HG02763 (cell line): ENCODE results near the gene CRY2.

Experiments used
- ATAC-seq: cut with Tn5 transposase; IDR thresholded peaks from one replicate; pipeline ENCODE4 v1.9.1; 2021; ENCODE audit warnings: mild to moderate bottlenecking, moderate library complexity; ENCODE audit not compliant: unreplicated experiment

Gene CRY2

GRCh38 chr11:45917286-45917622, 70.0 kb downstream of the CRY2 start:
- ATAC-seq = peak; percentile 1

- peak; percentile 87 for ATAC-seq
Measured at GRCh38 chr11:45917623-45918330, 70.5 kb downstream of the CRY2 start, which contains the start of gene PEX16. PEX16 (minus strand) TSS chr11:45917877; CDS start chr11:45917811, 66 bp downstream.

- peak; percentile 38 for ATAC-seq
Measured at GRCh38 chr11:45918331-45918941, 71.2 kb downstream of the CRY2 start.

GRCh38 chr11:45918962-45919675, 71.8 kb downstream of the CRY2 start:
- no peak for ATAC-seq

- no peak for ATAC-seq
Measured at GRCh38 chr11:45919806-45920530, 72.7 kb downstream of the CRY2 start.

- no peak for ATAC-seq
Measured at GRCh38 chr11:45920531-45921477, 73.5 kb downstream of the CRY2 start.

- no peak for ATAC-seq
Measured at GRCh38 chr11:45921561-45922424, 74.5 kb downstream of the CRY2 start.

- ATAC-seq = no peak
Measured at GRCh38 chr11:45922425-45923082, 75.3 kb downstream of the CRY2 start, which contains the start of gene LARGE2. LARGE2 (plus strand) TSS chr11:45922656; CDS start chr11:45922883, 227 bp downstream.

- ATAC-seq = no peak
Measured at GRCh38 chr11:45924036-45924915, 77.0 kb downstream of the CRY2 start.

GRCh38 chr11:45924927-45925326, 77.7 kb downstream of the CRY2 start:
- no peak for ATAC-seq

GRCh38 chr11:45925550-45925949, 78.3 kb downstream of the CRY2 start:
- ATAC-seq = no peak

GRCh38 chr11:45926001-45926401, 78.7 kb downstream of the CRY2 start:
- no peak for ATAC-seq

- ATAC-seq = no peak
Measured at GRCh38 chr11:45926536-45927331, 79.5 kb downstream of the CRY2 start.

GRCh38 chr11:45927332-45927683, 80.0 kb downstream of the CRY2 start:
- no peak for ATAC-seq

- no peak for ATAC-seq
Measured at GRCh38 chr11:45927684-45928413, 80.6 kb downstream of the CRY2 start.

GRCh38 chr11:45928535-45929215, 81.4 kb downstream of the CRY2 start:
- no peak for ATAC-seq
